HG02571 (cell line): ENCODE measurements around the gene RASL12.

Experiments used
- ATAC-seq: cut with Tn5 transposase; IDR thresholded peaks from one replicate; pipeline ENCODE4 v1.9.1; 2021; ENCODE audit warnings: mild to moderate bottlenecking, moderate library complexity; ENCODE audit not compliant: unreplicated experiment

The RASL12 gene

GRCh38 chr15:65092911-65093792, 25.4 kb upstream of the RASL12 start:
- no peak for ATAC-seq

GRCh38 chr15:65091946-65092770, 24.4 kb upstream of the RASL12 start:
- ATAC-seq = no peak

GRCh38 chr15:65089206-65089824, 21.5 kb upstream of the RASL12 start:
- no peak for ATAC-seq

GRCh38 chr15:65088643-65089021, 20.8 kb upstream of the RASL12 start:
- ATAC-seq = no peak

- no peak for ATAC-seq
Measured at GRCh38 chr15:65087873-65088642, 20.3 kb upstream of the RASL12 start.

- no peak for ATAC-seq
Measured at GRCh38 chr15:65087411-65087810, 19.6 kb upstream of the RASL12 start.

- ATAC-seq = no peak
Measured at GRCh38 chr15:65086680-65087111, 18.9 kb upstream of the RASL12 start.

GRCh38 chr15:65085990-65086679, 18.3 kb upstream of the RASL12 start:
- ATAC-seq = no peak

GRCh38 chr15:65085207-65085753, 17.5 kb upstream of the RASL12 start:
- no peak for ATAC-seq

GRCh38 chr15:65084500-65085206, 16.9 kb upstream of the RASL12 start:
- no peak for ATAC-seq

- no peak for ATAC-seq
Measured at GRCh38 chr15:65083262-65083701, 15.5 kb upstream of the RASL12 start.

- no peak for ATAC-seq
Measured at GRCh38 chr15:65082303-65082953, 14.6 kb upstream of the RASL12 start.

- no peak for ATAC-seq
Measured at GRCh38 chr15:65081758-65082157, 14.0 kb upstream of the RASL12 start.

- no peak for ATAC-seq
Measured at GRCh38 chr15:65081270-65081669, 13.5 kb upstream of the RASL12 start.

- no peak for ATAC-seq
Measured at GRCh38 chr15:65079580-65079979, 11.8 kb upstream of the RASL12 start.

- no peak for ATAC-seq
Measured at GRCh38 chr15:65077981-65078352, 10.2 kb upstream of the RASL12 start.

GRCh38 chr15:65077291-65077980, 9.6 kb upstream of the RASL12 start:
- ATAC-seq = no peak
